Fibroblast of mammary gland (primary cell): ENCODE results near the gene ANAPC10.

Experiments
- DNase-seq: peaks from one replicate; pipeline ENCODE4 v3.0.0-alpha.2; 2010; ENCODE audit warnings: low read depth
- H3K4me3 ChIP-seq: 2 replicates; pipeline ENCODE4 v1.5.1; 2011; ENCODE audit warnings: low read depth, mild to moderate bottlenecking, low read length, moderate library complexity; ENCODE audit not compliant: control insufficient read depth
- TF ChIP-seq, protein P1 (sequence below): conservative IDR thresholded peaks from 2 replicates; pipeline ENCODE4 v1.5.1; 2011; ENCODE audit warnings: low read depth, low read length, inconsistent platforms; ENCODE audit not compliant: control insufficient read depth, insufficient read depth

The ANAPC10 gene

GRCh38 chr4:144967161-144967560 is 130.8 kb downstream of the ANAPC10 start:
- no peak overlapping the region for H3K4me3 ChIP-seq
- no peak for DNase-seq
- TF ChIP-seq, protein P1, sequence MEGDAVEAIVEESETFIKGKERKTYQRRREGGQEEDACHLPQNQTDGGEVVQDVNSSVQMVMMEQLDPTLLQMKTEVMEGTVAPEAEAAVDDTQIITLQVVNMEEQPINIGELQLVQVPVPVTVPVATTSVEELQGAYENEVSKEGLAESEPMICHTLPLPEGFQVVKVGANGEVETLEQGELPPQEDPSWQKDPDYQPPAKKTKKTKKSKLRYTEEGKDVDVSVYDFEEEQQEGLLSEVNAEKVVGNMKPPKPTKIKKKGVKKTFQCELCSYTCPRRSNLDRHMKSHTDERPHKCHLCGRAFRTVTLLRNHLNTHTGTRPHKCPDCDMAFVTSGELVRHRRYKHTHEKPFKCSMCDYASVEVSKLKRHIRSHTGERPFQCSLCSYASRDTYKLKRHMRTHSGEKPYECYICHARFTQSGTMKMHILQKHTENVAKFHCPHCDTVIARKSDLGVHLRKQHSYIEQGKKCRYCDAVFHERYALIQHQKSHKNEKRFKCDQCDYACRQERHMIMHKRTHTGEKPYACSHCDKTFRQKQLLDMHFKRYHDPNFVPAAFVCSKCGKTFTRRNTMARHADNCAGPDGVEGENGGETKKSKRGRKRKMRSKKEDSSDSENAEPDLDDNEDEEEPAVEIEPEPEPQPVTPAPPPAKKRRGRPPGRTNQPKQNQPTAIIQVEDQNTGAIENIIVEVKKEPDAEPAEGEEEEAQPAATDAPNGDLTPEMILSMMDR: no peak

DNA sequence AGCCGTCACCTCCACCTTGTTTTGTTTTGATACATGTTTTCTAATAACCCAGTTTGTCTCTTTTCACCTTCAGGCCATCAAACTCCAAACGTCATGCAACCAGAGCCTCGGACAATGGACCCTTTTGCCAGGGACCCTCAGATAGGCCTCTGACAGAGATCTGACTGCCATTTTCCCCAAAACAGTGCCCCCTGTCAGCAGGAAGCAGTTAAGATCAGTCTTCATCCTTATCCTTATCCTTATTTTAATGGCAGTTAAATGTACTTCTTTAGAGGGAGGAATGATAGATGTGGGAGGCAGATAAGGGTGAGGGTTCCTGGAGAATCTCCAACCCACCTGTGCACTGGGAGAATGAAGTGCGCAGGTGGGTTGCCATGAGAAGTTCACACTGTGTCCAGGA is 135.7 kb downstream of the ANAPC10 start:
- TF ChIP-seq, protein P1: no peak
- no peak overlapping the region for H3K4me3 ChIP-seq
- no peak for DNase-seq

DNA sequence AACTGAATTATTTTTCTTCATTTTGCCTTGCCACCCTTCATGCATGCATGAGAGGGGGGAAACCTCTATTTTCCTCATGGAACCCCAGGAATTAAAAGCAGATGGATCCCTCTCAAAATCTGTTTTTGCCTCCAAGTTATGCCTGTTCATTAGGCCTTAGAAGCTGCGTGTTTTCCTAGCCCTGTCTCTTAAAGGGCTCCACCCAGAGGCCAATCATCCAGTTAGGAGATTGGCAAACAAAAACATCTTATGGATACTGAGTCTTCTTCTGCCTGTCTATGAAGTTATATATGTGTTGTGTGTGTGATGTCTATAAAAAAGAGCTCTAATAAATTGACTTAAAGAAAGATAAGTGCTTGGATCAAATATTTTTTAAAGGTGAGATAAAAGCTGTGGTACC is 142.9 kb downstream of the ANAPC10 start:
- DNase-seq: no peak
- TF ChIP-seq, protein P1: no peak
- no peak overlapping the region for H3K4me3 ChIP-seq

GRCh38 chr4:144954230-144954629 is 143.8 kb downstream of the ANAPC10 start:
- TF ChIP-seq, protein P1: no peak
- DNase-seq: no peak
- H3K4me3 ChIP-seq: no peak overlapping the region

- H3K4me3 ChIP-seq: no peak overlapping the region
- no peak for DNase-seq
- TF ChIP-seq, protein P1: no peak
Measured at GRCh38 chr4:144948421-144948820, 149.6 kb downstream of the ANAPC10 start.

- H3K4me3 ChIP-seq: no peak overlapping the region
- DNase-seq: no peak
- TF ChIP-seq, protein P1: no peak
Measured at GRCh38 chr4:144948009-144948408, 150.0 kb downstream of the ANAPC10 start.
